NT2/D1 (cell line): ENCODE data around the gene TMEM259.

Experiments used
- SUZ12 ChIP-seq: IDR thresholded peaks from 2 replicates; pipeline ENCODE4 v1.6.1; 2011; ENCODE audit not compliant: insufficient read length, insufficient read depth; ENCODE audit errors: extremely low read depth
- YY1 ChIP-seq: IDR thresholded peaks from 2 replicates; pipeline ENCODE4 v1.6.1; 2011; ENCODE audit not compliant: insufficient read length, insufficient read depth

DNA sequence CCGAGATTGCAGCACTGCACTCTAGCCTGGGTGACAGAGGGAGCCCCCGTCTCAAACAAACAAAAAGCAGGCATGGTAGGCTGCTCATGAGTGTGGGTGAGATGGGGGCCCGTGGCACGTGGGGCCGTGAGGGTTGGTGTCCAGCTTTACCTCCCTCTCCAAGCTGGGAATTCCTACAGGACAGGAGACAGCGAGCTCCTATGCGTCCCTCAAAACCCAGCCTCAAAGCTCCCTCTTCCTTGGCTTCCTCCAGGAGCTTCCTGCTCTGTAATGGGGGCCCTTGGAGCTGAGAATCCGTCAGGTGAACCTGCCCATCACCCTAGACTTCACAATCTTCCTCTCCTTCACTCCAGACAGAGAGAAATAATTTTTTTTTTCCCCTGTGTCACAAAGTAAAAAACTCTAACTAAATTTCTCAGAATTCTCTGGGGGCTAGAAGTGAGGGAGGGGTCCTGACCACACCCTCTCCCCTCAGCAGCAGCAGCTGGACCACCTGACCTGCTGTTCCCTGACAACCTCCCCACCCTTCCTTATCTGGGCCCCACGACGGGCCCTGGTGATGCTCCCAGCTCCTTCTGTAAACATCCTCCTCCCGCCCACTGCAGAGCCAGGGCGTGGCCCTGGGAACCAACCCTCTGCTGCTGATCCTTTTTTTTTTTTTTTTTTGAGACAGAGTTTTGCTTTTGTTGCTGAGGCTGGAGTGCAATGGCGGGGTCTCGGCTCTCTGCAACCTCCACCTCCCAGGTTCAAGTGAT is 58.9 kb downstream of the TMEM259 start:
- TF ChIP-seq YY1 (no peak), SUZ12 (no peak)
